HFF-Myc (cell line): ENCODE results near the gene MEF2B.

Experiments
- DNase-seq: peaks from one replicate; pipeline ENCODE4 v3.0.0-alpha.2; 2011; ENCODE audit warnings: low read depth; ENCODE audit errors: extremely low read depth
- H3K4me3 ChIP-seq: replicated peaks from 2 replicates; pipeline ENCODE4 v1.5.1; 2011; ENCODE audit warnings: low read depth, mild to moderate bottlenecking, control low read depth, low read length
- CTCF ChIP-seq: IDR thresholded peaks from 2 replicates; pipeline ENCODE4 v1.5.1; 2012; ENCODE audit warnings: mild to moderate bottlenecking, low read depth, low read length, control low read depth; ENCODE audit errors: missing control alignments

Gene MEF2B

DNA sequence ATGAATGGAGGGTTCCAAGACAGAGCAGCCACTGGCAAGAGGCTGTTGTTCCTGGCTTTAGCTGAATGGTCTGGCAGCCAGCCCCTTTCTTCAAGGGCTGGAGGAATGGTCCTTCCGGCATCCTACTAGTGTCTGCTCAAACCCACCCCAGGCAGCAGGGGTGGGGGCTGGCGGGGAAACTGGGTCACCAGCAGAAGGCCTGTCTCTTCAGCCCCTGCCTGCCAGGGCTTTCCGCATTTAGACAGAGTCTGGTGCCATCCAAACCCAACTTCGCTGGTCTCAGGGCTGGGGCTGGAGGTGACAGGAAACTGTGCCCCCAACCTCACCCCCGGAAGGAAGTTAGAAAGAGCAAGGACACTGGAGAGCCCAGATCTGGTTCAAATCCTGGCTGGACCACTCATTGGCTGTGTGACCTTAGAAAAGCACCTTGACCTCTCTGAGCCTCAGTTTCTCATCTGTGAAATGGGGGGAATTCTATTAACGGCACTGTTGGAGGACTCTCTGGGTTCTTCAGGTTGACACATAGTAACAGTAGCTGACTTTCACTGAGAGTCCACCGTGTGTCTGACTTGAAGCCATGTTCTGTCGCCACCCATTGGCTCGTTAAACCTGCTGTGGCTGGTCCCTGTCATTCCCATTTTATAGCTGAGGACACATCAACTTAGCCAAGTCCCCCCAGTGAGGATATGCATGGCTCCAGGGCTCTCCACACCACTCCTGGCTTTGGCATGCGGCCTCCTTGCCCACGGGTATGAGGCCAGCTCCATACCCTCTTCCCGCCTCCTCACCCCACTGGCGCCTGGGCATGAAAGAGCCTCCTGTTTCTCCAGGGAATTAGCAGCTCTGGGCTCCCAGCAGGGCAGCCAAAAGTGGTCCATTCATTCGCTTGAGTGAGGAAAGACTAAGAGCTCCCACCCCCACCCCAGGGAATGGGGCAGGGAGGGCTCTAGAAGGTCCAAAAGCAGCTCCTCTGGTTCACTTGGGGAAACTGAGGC is 35.6 kb upstream of the MEF2B start:
- no peak overlapping the region for H3K4me3 ChIP-seq
- DNase-seq: no peak
- no peak for TF ChIP-seq CTCF

DNA sequence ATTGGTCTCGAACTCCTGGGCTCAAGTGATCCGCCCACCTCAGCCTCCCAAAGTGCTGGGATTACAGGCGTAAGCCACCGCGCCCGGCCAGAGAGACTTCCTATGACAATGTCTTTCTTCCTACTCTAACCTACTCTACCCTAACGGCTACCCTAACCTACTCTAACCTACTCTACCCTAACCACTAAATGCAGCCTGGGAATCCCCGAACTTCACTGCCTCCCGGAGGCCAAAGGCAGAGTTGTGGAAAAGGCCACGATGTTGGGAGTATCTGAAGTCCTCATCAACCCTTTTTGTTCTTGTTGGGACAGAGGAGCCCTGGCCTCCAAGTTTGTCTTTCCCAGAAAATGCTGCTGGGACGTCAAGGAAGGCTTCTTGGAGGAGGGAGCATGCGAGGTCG is 34.1 kb upstream of the MEF2B start:
- TF ChIP-seq CTCF: no peak
- DNase-seq: no peak
- no peak overlapping the region for H3K4me3 ChIP-seq

DNA sequence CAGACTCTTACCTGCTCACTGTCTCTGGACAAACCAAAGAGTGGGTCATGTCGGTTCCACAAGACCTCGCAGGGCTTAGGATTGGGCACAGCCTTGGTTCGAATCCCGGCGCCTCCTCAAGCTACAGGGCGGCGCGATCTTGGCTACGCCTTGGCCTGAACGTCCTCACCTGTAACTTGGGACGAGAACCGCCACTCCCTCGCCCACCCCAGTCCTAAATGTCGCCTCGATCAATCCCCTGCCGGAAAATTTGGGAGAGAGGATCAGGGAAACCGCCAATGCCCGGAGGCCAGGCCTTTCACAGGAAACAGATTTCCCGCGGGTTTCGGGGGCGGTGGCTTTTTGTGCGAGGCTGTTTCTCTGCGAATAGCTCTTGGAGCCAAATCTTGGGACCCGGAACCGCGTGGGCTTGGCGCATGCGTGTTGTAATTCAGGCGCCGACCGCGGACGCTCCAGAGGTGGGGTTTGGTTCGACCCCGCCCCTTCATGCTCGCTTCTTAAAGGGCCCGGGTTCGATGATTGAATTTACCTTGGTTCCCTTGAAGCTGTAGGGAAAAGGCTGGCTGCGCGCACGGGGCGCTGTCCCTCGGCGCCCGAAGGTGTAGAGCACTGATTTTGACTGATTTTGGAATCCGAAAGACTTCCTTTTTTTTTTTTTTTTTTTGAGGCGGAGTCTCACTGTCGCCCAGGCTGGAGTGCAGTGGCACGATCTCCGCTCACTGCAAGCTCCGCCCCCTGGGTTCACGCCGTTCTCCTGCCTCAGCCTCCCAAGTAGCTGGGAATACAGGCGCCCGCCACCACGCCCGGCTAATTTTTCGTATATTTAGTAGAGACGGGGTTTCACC is 33.2 kb upstream of the MEF2B start, which contains the start of gene NR2C2AP:
Gene NR2C2AP (minus strand): TSS at position 403 of the 845 bp plus-strand sequence. CDS start 354 bp downstream, at position 49.
- DNase-seq: peak; percentile 82
- no peak for TF ChIP-seq CTCF
- H3K4me3 ChIP-seq: peak within 1 kb of the TSS; percentile 70

DNA sequence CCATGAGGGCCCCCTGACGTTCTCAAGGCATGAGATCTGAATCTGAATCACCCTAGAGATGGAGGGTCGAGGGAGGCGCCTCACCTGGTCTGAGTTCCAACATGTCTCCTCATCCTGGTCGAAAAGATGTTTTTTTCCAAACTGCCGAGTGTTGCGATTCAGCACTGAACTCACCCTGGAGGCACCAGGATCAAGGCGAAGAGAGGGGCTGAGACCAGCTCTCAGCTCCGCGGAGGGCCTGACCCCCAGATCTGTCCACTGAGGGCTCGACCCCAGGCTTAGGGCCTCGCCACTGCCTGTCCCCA is 32.6 kb upstream of the MEF2B start:
- no peak for TF ChIP-seq CTCF
- peak overlapping the region; percentile 70 for H3K4me3 ChIP-seq
- DNase-seq: no peak

DNA sequence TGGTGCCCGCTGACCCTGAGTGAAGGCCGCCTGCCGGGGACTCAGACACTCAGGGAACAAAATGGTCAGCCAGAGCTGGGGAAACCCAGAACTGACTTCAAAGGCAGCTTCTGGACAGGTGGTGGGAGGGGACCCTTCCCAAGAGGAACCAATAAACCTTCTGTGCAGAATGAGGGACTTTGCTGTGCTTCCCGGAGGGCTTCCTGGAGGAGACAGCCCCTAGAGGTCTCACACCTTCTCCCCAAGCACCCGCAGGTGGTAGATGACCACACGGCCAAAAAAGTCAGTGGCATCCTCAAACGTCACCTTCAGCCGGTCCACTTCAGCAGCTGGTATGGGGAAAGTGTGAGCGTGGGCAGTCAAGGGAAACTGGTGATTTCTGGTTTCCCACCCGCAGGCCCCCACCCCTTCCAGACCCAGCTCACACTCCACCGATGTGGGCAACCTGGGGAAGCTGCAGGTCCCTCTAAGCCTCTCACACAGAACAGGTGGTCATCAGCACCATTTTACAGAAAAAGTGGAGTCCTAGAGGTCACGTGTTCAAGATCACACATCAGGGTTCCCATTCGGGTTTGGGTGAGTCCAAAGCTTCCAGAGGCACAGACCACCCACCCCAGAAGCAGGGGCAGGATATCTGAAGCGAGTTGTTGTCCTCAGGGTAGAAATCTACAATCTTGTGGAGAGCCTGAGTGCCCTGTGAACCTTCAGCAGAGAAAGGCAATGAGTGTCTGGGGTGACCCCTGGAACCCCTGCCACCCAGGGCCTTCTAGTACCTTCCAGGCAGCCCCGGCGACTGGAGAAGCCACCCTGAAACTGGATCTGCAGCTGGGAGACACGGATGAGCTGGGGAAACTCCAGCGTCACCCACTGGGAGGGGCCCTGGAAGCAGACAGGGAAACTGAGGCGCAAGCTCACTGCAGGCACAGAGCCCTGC is 31.9 kb upstream of the MEF2B start:
- peak overlapping the region; percentile 70 for H3K4me3 ChIP-seq
- no peak for DNase-seq
- TF ChIP-seq CTCF: no peak

GRCh38 chr19:19193926-19194325 is 23.9 kb upstream of the MEF2B start:
- DNase-seq: no peak
- peak overlapping the region; percentile 96 for H3K4me3 ChIP-seq
- TF ChIP-seq CTCF: no peak
